ENCODE measurements around the gene CYP2J2. TPM values are rescaled to one million over a fixed set of nuclear protein-coding genes. Genes with fewer than 3 reads are reported as not detected.

CYP2J2 gene
- total RNA-seq, 2 donors from 2014 or later: 0.29 to 0.37 TPM

- peak; percentile 77 for DNase-seq
- no peak overlapping the region for H3K4me3 Mint-ChIP-seq
These were observed 25.9 kb downstream of the CYP2J2 start for GRCh38 chr1:59900640-59901039.

GRCh38 chr1:59898927-59899326, 27.6 kb downstream of the CYP2J2 start:
- WGBS, 2 experiments (ENCODE audit: insufficient coverage in 1 of 2, insufficient read length in 1 of 2): 90% methylated on average over 3 of the region's 3 CpGs; no CpG with 5 or more reads in 1 of the 2 experiments

More at GRCh38 chr1:59900640-59901039, 25.9 kb downstream of the CYP2J2 start:
- Histone ChIP-seq H3K27ac (ENCODE audit: low read depth, low read length) (no peak overlapping the region), H3K36me3 (ENCODE audit: control insufficient read depth, insufficient read depth, low read length) (no peaks in the 10 kb centered on the region), H3K9ac (ENCODE audit: extremely low read depth, low read length, poor library complexity, severe bottlenecking) (no peak overlapping the region), H3K27me3 (ENCODE audit: control insufficient read depth, insufficient read depth, low read length, poor library complexity, severe bottlenecking) (no peaks in the 10 kb centered on the region), H3K4me1 (ENCODE audit: control insufficient read depth, insufficient read depth, low read length) (no peaks in the 10 kb centered on the region), H3K9me3 (ENCODE audit: control insufficient read depth, low read length) (no peaks in the 10 kb centered on the region), H3K4me3 (ENCODE audit: low read length) (no peak overlapping the region)
- H3K9me3 Mint-ChIP-seq: no peaks in the 10 kb centered on the region
- no peak overlapping the region for H3K27ac Mint-ChIP-seq
- WGBS, 2 experiments (ENCODE audit: insufficient coverage in 1 of 2, insufficient read length in 1 of 2): 63 to 84% methylated on average over 1 to 2 of the region's 2 CpGs
- TF ChIP-seq, protein P1, sequence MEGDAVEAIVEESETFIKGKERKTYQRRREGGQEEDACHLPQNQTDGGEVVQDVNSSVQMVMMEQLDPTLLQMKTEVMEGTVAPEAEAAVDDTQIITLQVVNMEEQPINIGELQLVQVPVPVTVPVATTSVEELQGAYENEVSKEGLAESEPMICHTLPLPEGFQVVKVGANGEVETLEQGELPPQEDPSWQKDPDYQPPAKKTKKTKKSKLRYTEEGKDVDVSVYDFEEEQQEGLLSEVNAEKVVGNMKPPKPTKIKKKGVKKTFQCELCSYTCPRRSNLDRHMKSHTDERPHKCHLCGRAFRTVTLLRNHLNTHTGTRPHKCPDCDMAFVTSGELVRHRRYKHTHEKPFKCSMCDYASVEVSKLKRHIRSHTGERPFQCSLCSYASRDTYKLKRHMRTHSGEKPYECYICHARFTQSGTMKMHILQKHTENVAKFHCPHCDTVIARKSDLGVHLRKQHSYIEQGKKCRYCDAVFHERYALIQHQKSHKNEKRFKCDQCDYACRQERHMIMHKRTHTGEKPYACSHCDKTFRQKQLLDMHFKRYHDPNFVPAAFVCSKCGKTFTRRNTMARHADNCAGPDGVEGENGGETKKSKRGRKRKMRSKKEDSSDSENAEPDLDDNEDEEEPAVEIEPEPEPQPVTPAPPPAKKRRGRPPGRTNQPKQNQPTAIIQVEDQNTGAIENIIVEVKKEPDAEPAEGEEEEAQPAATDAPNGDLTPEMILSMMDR (conservative IDR thresholded peaks at IDR 0.05): peak; percentile 64
- no peaks in the 10 kb centered on the region for H3K27me3 Mint-ChIP-seq (ENCODE audit: insufficient read depth)
- peaks cover 4% of the 10 kb centered on the region for H3K4me1 Mint-ChIP-seq
- H3K36me3 Mint-ChIP-seq (ENCODE audit: low read depth): no peaks in the 10 kb centered on the region

DNA sequence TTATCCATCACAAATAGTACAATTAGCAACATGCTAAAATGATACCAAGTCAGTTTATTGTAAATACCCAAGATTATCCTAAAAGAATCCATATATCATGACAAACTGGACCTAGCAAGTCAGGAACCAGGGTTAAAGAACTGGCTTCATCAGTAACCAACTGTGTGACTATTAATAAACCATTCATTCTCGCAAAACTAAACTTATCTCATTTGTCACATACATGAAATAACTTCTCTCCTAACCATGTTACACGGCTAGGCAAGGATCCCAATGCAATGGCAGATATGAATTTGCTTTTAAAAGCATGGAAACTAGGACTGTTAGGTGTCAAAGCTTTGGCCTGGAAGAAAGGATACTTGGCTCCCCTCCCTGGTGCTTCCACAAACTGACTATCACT, 29.4 kb downstream of the CYP2J2 start:
- Mint-ChIP-seq H3K9me3 (no peaks in the 10 kb centered on the region), H3K4me3 (no peak overlapping the region), H3K27me3 (ENCODE audit: insufficient read depth) (no peaks in the 10 kb centered on the region), H3K36me3 (ENCODE audit: low read depth) (no peaks in the 10 kb centered on the region), H3K4me1 (peaks cover 12% of the 10 kb centered on the region), H3K27ac (no peak overlapping the region)
- Histone ChIP-seq H3K4me1 (ENCODE audit: control insufficient read depth, insufficient read depth, low read length) (no peaks in the 10 kb centered on the region), H3K4me3 (ENCODE audit: low read length) (no peak overlapping the region), H3K27me3 (ENCODE audit: control insufficient read depth, insufficient read depth, low read length, poor library complexity, severe bottlenecking) (no peaks in the 10 kb centered on the region), H3K27ac (ENCODE audit: low read depth, low read length) (no peak overlapping the region), H3K9ac (ENCODE audit: extremely low read depth, low read length, poor library complexity, severe bottlenecking) (no peak overlapping the region), H3K9me3 (ENCODE audit: control insufficient read depth, low read length) (no peaks in the 10 kb centered on the region), H3K36me3 (ENCODE audit: control insufficient read depth, insufficient read depth, low read length) (no peaks in the 10 kb centered on the region)
- TF ChIP-seq, protein P1 (conservative IDR thresholded peaks at IDR 0.05): no peak
- 86 to 91% methylated on average over 1 to 2 of the region's 2 CpGs for WGBS, 2 experiments (ENCODE audit: insufficient coverage in 1 of 2, insufficient read length in 1 of 2)
- DNase-seq: no peak

More at GRCh38 chr1:59898927-59899326, 27.6 kb downstream of the CYP2J2 start:
- H3K36me3 ChIP-seq (ENCODE audit: control insufficient read depth, insufficient read depth, low read length): no peaks in the 10 kb centered on the region
- H3K9me3 Mint-ChIP-seq: no peaks in the 10 kb centered on the region
- H3K9me3 ChIP-seq (ENCODE audit: control insufficient read depth, low read length): no peaks in the 10 kb centered on the region
- H3K4me3 ChIP-seq (ENCODE audit: low read length): no peak overlapping the region
- peaks cover 4% of the 10 kb centered on the region for H3K4me1 Mint-ChIP-seq
- no peaks in the 10 kb centered on the region for H3K27me3 ChIP-seq (ENCODE audit: control insufficient read depth, insufficient read depth, low read length, poor library complexity, severe bottlenecking)
- no peak overlapping the region for H3K9ac ChIP-seq (ENCODE audit: extremely low read depth, low read length, poor library complexity, severe bottlenecking)
- H3K4me3 Mint-ChIP-seq: no peak overlapping the region
- H3K27ac ChIP-seq (ENCODE audit: low read depth, low read length): no peak overlapping the region
- no peaks in the 10 kb centered on the region for H3K4me1 ChIP-seq (ENCODE audit: control insufficient read depth, insufficient read depth, low read length)
- TF ChIP-seq, protein P1 (conservative IDR thresholded peaks at IDR 0.05): no peak
- no peak overlapping the region for H3K27ac Mint-ChIP-seq
- H3K27me3 Mint-ChIP-seq (ENCODE audit: insufficient read depth): no peaks in the 10 kb centered on the region
- no peaks in the 10 kb centered on the region for H3K36me3 Mint-ChIP-seq (ENCODE audit: low read depth)
- no peak for DNase-seq
